ENCODE results near the gene CWC15.

GRCh38 chr11:95003716-95004115 is 30.4 kb upstream of the CWC15 start:
- TF ChIP-seq, protein P1, sequence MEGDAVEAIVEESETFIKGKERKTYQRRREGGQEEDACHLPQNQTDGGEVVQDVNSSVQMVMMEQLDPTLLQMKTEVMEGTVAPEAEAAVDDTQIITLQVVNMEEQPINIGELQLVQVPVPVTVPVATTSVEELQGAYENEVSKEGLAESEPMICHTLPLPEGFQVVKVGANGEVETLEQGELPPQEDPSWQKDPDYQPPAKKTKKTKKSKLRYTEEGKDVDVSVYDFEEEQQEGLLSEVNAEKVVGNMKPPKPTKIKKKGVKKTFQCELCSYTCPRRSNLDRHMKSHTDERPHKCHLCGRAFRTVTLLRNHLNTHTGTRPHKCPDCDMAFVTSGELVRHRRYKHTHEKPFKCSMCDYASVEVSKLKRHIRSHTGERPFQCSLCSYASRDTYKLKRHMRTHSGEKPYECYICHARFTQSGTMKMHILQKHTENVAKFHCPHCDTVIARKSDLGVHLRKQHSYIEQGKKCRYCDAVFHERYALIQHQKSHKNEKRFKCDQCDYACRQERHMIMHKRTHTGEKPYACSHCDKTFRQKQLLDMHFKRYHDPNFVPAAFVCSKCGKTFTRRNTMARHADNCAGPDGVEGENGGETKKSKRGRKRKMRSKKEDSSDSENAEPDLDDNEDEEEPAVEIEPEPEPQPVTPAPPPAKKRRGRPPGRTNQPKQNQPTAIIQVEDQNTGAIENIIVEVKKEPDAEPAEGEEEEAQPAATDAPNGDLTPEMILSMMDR (IDR thresholded peaks at IDR 0.05; ENCODE audit: low read depth, low read length), result no peak
- TF ChIP-seq EZH2phosphoT487 (IDR thresholded peaks at IDR 0.05; ENCODE audit: low read depth), result no peak

All from OCI-LY3 (cell line).